RWPE1 (cell line): ENCODE data around the gene IP6K1.
A peak's percentile ranks its signal among the peaks of the same experiment; 100 is the strongest.

Experiments used
- CTCF ChIA-PET: fragments of 350-600 bp; sonication (Branson Sonifier 250); formaldehyde crosslinking; extraction: SDS; loops from one replicate; lab custom pipeline; 2021; lab: Yijun Ruan, JAX
- POLR2A ChIA-PET: fragments of 400-600 bp; formaldehyde crosslinking; extraction: SDS; loops from one replicate; lab custom pipeline; 2020; ENCODE audit warnings: antibody characterized with exemption; ENCODE audit not compliant: low non-redundant PET; lab: Yijun Ruan, JAX
- DNase-seq: peaks from one replicate; pipeline ENCODE4 v3.0.0; 2012; ENCODE audit warnings: low spot score
- H3K27ac ChIP-seq: fragments of 450-650 bp; 2 replicates; pipeline ENCODE4 v1.5.1; 2017
- CTCF ChIP-seq: fragments of 450-650 bp; conservative IDR thresholded peaks from 2 replicates; pipeline ENCODE4 v1.5.1; 2017; ENCODE audit warnings: low read depth, mild to moderate bottlenecking

Gene IP6K1

DNA sequence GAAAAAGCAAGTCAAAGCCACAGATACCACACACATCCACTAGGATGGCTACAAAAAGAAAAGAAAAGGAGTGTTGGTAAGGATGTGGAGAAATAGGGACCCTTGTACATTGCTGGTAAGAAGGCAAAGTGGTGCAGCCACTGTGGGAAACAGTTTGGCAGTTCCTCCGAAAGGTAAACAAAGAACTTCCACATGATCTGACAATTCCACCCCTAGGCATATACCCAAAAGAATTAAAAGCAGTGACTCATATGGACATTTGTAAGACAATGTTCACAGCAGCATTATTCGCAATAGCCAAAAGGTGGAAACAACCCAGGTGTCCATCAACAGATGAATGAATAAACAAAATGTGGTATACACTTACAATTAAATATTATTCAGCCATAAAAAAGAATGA lies 40.4 kb downstream of the IP6K1 start:
- ChIA-PET CTCF (no interaction called here), POLR2A (interaction anchor here (0.7 kb wide), 1 partner anchor 73 kb away, joined by 4 read pairs; no protein-coding TSS in a partner anchor)
- TF ChIP-seq CTCF = no peak
- no peak overlapping the region for H3K27ac ChIP-seq
- DNase-seq = peak; percentile 40

DNA sequence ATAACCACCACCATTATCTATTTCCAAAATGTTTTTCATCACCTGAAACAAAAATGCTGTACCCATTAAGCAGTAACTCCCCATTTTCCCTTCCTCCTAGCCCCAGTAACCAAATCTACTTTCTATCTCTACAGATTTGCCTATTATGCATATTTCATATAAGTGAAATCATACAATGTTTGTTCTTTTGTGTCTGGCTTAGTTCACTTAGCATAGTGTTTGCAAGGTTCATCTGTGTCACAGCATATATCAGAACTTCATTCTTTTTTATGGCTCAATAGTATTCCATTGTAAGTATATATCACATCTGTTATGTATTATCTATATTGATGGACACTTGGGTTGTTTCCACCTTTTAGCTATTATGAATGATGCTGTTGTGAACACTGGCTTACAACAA lies 45.9 kb downstream of the IP6K1 start:
- DNase-seq = no peak
- CTCF ChIA-PET = no interaction called here
- TF ChIP-seq CTCF = no peak
- POLR2A ChIA-PET = no interaction called here
- no peak overlapping the region for H3K27ac ChIP-seq

GRCh38 chr3:49738067-49738713 lies 48.2 kb downstream of the IP6K1 start:
- 0 out of 2 replicates have a peak overlapping the region, but pooled peaks have one; percentile 2 for H3K27ac ChIP-seq
- TF ChIP-seq CTCF = no peak
- no peak for DNase-seq
- POLR2A ChIA-PET = no interaction called here
- CTCF ChIA-PET = no interaction called here

DNA sequence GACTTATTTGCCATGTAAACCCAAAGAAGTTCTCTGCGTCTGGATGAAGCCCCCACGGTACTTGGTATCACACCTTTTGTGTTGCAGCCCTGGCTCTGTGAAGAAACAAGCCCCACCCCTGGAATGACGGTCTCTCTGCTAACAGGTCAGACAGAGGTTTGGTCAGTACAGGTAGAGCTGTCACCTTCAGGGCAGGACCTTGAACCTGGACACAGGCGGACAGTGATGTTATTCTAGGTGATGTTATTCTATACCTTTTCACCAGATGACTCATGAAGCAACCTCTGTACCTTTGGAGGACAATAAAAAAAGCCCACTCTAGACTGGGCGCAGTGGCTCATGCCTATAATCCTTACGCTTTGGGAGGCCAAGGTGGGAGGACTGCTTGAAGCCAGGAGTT lies 51.6 kb downstream of the IP6K1 start:
- ChIA-PET CTCF (no interaction called here), POLR2A (no interaction called here)
- DNase-seq = no peak
- no peak for TF ChIP-seq CTCF
- H3K27ac ChIP-seq = no peak overlapping the region

DNA sequence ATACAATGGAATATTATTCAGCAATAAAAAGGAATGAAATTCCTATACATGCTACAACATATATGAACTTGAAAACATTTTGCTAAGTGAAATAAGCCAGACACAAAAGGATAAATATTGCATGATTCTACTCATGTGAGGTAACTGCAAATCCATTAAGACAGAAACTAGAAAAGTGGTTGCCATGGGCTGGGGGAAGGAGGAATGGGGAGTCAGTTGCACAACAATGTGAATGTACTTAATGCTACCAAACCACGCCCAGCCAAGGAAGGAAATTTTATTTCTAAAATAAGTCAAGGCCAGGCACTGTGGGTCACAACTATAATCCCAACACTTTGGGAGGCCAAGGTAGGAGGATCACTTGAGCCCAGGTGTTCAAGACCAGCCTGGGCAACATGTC lies 52.8 kb downstream of the IP6K1 start:
- no peak for DNase-seq
- ChIA-PET CTCF (interaction anchor here (0.6 kb wide), 1 partner anchor 14 kb away, joined by 3 read pairs; no protein-coding TSS in a partner anchor), POLR2A (no interaction called here)
- no peak overlapping the region for H3K27ac ChIP-seq
- no peak for TF ChIP-seq CTCF

DNA sequence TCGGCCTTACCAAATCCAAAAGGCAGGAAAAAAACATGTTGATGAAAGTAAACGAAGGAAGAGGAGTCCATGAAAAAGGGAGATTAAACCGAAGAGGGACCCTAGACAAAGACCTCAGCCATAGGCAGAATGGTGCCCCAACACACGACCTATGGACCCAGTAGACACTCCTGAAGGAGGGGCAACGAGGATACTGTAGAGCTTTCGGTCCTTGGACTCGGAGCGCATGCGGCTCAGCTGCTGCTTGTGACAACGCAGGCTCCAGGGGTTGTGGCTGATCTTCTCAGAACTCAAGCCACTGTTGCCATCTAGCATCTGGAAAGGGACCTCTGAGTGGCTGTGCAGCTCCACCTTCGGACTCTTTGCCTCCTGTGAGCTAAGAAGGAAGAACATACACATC lies 53.7 kb downstream of the IP6K1 start:
- no peak for TF ChIP-seq CTCF
- ChIA-PET CTCF (no interaction called here), POLR2A (no interaction called here)

More for the DNA sequence above, 53.7 kb downstream of the IP6K1 start:
- no peak overlapping the region for H3K27ac ChIP-seq
- no peak for DNase-seq
